H1 (cell line): Measurements from ENCODE around the gene RAP1GAP.

Experiments used
- CEBPB ChIP-seq: IDR thresholded peaks from 2 replicates; pipeline ENCODE4 v1.6.1; 2012; ENCODE audit warnings: low read depth, low read length
- EP300 ChIP-seq, 2 experiments: IDR thresholded peaks; 1 replicate in 1 of 2; 2 replicates in 1 of 2; pipeline ENCODE4 v1.6.1; 2011 to 2012; ENCODE audit warnings: low read depth in 2 of 2, low read length in 2 of 2, mild to moderate bottlenecking in 2 of 2, borderline replicate concordance in 1 of 2, inconsistent platforms in 1 of 2, moderate library complexity in 1 of 2
- KDM4A ChIP-seq: IDR thresholded peaks from one replicate; pipeline ENCODE4 v1.7.1; 2012; ENCODE audit warnings: low read depth, mild to moderate bottlenecking, moderate library complexity, low read length, inconsistent platforms; ENCODE audit not compliant: severe bottlenecking
- POLR2A ChIP-seq, 2 experiments: IDR thresholded peaks; 1 replicate in 1 of 2; 2 replicates in 1 of 2; pipeline ENCODE4 v1.6.1; 2011; ENCODE audit warnings: low read depth in 2 of 2, low read length in 2 of 2, mild to moderate bottlenecking in 2 of 2; ENCODE audit errors: control extremely low read depth in 1 of 2
- POLR2AphosphoS5 ChIP-seq: IDR thresholded peaks from 2 replicates; pipeline ENCODE4 v1.6.1; 2011; ENCODE audit warnings: low read depth, low read length
- SIN3A ChIP-seq, 2 experiments: IDR thresholded peaks in 1 of 2; conservative IDR thresholded peaks in 1 of 2; 2 replicates each; pipeline ENCODE4 v1.6.1; 2011 to 2012; ENCODE audit warnings: low read length in 2 of 2, improper control_type of control experiment in 1 of 2, low read depth in 1 of 2, mild to moderate bottlenecking in 1 of 2
- SP2 ChIP-seq: IDR thresholded peaks from 2 replicates; pipeline ENCODE4 v1.6.1; 2012; ENCODE audit warnings: mild to moderate bottlenecking, low read length, inconsistent platforms
- TBP ChIP-seq: IDR thresholded peaks from 2 replicates; pipeline ENCODE4 v1.6.1; 2011; ENCODE audit warnings: low read depth, low read length, improper control_type of control experiment
- TEAD4 ChIP-seq: IDR thresholded peaks from 2 replicates; pipeline ENCODE4 v1.6.1; 2012; ENCODE audit warnings: low read depth, low read length, inconsistent platforms, mixed read lengths
- ZNF274 ChIP-seq: IDR thresholded peaks from 2 replicates; pipeline ENCODE4 v1.7.0; 2012; ENCODE audit warnings: low read length, borderline replicate concordance; ENCODE audit errors: extremely low read depth
- TF ChIP-seq, protein P1 (sequence below), 3 experiments: IDR thresholded peaks; 1 replicate in 2 of 3; 2 replicates in 1 of 3; pipeline versions ENCODE4 v1.5.1 to v1.6.1; 2011; ENCODE audit warnings: low read length in 3 of 3, mild to moderate bottlenecking in 3 of 3, inconsistent platforms in 2 of 3, low read depth in 1 of 3, moderate library complexity in 1 of 3; ENCODE audit not compliant: insufficient read depth in 1 of 3; ENCODE audit errors: control extremely low read depth in 1 of 3
- TF ChIP-seq, protein P2 (sequence below): IDR thresholded peaks from 2 replicates; pipeline ENCODE4 v1.6.1; 2012; ENCODE audit warnings: low read length, inconsistent platforms

DNA sequence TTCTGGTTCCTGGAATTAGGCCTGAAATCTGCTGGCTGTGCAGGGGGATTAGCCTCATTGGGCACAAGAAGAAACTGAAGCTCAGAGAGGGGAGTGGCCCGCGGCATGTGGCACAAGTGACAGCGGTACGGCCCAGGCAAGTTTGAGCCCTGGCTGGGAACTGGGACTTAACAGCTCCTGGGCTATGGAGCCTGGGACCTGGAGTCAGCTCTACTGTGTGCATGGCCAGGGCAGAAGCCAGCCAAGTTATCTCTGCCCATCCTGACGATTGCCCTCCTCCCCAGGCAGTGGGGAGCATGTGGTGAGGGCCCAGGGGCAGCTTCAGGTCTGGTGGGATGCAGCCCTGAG, 98.7 kb downstream of the RAP1GAP start:
- no peak for TF ChIP-seq ZNF274
- TF ChIP-seq, protein P1, sequence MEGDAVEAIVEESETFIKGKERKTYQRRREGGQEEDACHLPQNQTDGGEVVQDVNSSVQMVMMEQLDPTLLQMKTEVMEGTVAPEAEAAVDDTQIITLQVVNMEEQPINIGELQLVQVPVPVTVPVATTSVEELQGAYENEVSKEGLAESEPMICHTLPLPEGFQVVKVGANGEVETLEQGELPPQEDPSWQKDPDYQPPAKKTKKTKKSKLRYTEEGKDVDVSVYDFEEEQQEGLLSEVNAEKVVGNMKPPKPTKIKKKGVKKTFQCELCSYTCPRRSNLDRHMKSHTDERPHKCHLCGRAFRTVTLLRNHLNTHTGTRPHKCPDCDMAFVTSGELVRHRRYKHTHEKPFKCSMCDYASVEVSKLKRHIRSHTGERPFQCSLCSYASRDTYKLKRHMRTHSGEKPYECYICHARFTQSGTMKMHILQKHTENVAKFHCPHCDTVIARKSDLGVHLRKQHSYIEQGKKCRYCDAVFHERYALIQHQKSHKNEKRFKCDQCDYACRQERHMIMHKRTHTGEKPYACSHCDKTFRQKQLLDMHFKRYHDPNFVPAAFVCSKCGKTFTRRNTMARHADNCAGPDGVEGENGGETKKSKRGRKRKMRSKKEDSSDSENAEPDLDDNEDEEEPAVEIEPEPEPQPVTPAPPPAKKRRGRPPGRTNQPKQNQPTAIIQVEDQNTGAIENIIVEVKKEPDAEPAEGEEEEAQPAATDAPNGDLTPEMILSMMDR (IDR thresholded peaks at IDR 0.05; ENCODE audit: control extremely low read depth in 1 of 3, insufficient read depth in 1 of 3, low read depth in 1 of 3, low read length in 3 of 3): no peak
- TF ChIP-seq, protein P2, sequence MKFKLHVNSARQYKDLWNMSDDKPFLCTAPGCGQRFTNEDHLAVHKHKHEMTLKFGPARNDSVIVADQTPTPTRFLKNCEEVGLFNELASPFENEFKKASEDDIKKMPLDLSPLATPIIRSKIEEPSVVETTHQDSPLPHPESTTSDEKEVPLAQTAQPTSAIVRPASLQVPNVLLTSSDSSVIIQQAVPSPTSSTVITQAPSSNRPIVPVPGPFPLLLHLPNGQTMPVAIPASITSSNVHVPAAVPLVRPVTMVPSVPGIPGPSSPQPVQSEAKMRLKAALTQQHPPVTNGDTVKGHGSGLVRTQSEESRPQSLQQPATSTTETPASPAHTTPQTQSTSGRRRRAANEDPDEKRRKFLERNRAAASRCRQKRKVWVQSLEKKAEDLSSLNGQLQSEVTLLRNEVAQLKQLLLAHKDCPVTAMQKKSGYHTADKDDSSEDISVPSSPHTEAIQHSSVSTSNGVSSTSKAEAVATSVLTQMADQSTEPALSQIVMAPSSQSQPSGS: no peak
- no peak for TF ChIP-seq CEBPB
- TF ChIP-seq SIN3A (conservative IDR thresholded peaks at IDR 0.05 in 1 of 2, IDR thresholded peaks at IDR 0.05 in 1 of 2; ENCODE audit: low read depth in 1 of 2, low read length in 2 of 2): no peak
- no peak for TF ChIP-seq KDM4A
- TF ChIP-seq EP300 (IDR thresholded peaks at IDR 0.05; ENCODE audit: borderline replicate concordance in 1 of 2, low read depth in 2 of 2, low read length in 2 of 2): no peak
- TF ChIP-seq SP2: no peak
- no peak for TF ChIP-seq TBP
- TF ChIP-seq POLR2AphosphoS5: no peak
- no peak for TF ChIP-seq TEAD4
- TF ChIP-seq POLR2A (IDR thresholded peaks at IDR 0.05; ENCODE audit: control extremely low read depth in 1 of 2, low read depth in 2 of 2, low read length in 2 of 2): no peak
